GM23338 (cell line): ENCODE results near the gene KCTD3. TPM values are rescaled to one million over a fixed set of nuclear protein-coding genes. Genes with fewer than 3 reads are reported as not detected.

Source experiments
- ATAC-seq: fragments of 200-7000 bp; cut with Tn5 transposase; 3 replicates; pipeline ENCODE4 v1.9.1; 2020
- DNase-seq: peaks from one replicate; pipeline ENCODE4 v3.0.0-alpha.2; 2015; ENCODE audit warnings: low spot score
- H2AFZ ChIP-seq: fragments of 200-600 bp; sonication (generic); 2 replicates; pipeline ENCODE4 v1.8.0; 2016; ENCODE audit warnings: antibody characterized with exemption, mild to moderate bottlenecking, moderate library complexity
- H3F3A ChIP-seq: fragments of 200-600 bp; sonication (generic); replicated peaks from 2 replicates; pipeline ENCODE4 v1.8.0; 2017; ENCODE audit warnings: antibody characterized with exemption, mixed run types, low read depth
- H3K27ac ChIP-seq: fragments of 200-600 bp; sonication (generic); 2 replicates; pipeline ENCODE4 v1.6.1; 2016; ENCODE audit warnings: low read depth
- H3K27me3 ChIP-seq: fragments of 200-600 bp; sonication (generic); 2 replicates; pipeline ENCODE4 v1.8.0; 2016; ENCODE audit warnings: mild to moderate bottlenecking, mixed run types, moderate library complexity; ENCODE audit not compliant: insufficient read depth
- H3K36me3 ChIP-seq: fragments of 200-600 bp; sonication (generic); 2 replicates; pipeline ENCODE4 v1.8.0; 2016; ENCODE audit warnings: mild to moderate bottlenecking; ENCODE audit not compliant: insufficient read depth
- H3K4me1 ChIP-seq: fragments of 200-600 bp; sonication (generic); 2 replicates; pipeline ENCODE4 v1.8.0; 2016; ENCODE audit warnings: mild to moderate bottlenecking, moderate library complexity; ENCODE audit not compliant: insufficient read depth
- H3K4me2 ChIP-seq: fragments of 200-600 bp; sonication (generic); 2 replicates; pipeline ENCODE4 v1.7.1; 2017; ENCODE audit warnings: mixed run types
- H3K4me3 ChIP-seq: fragments of 200-600 bp; sonication (generic); 2 replicates; pipeline ENCODE4 v1.6.1; 2016; ENCODE audit warnings: mixed run types
- H3K79me2 ChIP-seq: fragments of 200-600 bp; sonication (generic); replicated peaks from 2 replicates; pipeline ENCODE4 v1.8.0; 2017; ENCODE audit warnings: mild to moderate bottlenecking; ENCODE audit not compliant: insufficient read depth
- H3K9me2 ChIP-seq: fragments of 200-600 bp; sonication (generic); 2 replicates; pipeline ENCODE4 v1.8.0; 2017; ENCODE audit not compliant: insufficient read depth
- H4K20me1 ChIP-seq: fragments of 200-600 bp; sonication (generic); replicated peaks from 2 replicates; pipeline ENCODE4 v1.8.0; 2017; ENCODE audit warnings: mild to moderate bottlenecking; ENCODE audit not compliant: insufficient read depth
- H3K27ac Mint-ChIP-seq: 2 replicates; pipeline ENCODE4 v1.8.0; 2020; ENCODE audit warnings: inconsistent platforms, mild to moderate bottlenecking, moderate library complexity, mixed read lengths
- H3K27me3 Mint-ChIP-seq: 3 replicates; pipeline ENCODE4 v1.8.0; 2022; ENCODE audit warnings: low read depth, mild to moderate bottlenecking, moderate library complexity, mixed read lengths, inconsistent platforms; ENCODE audit not compliant: insufficient read depth, poor library complexity
- H3K36me3 Mint-ChIP-seq: 3 replicates; pipeline ENCODE4 v1.8.0; 2021; ENCODE audit warnings: low read depth, mild to moderate bottlenecking, inconsistent platforms, moderate library complexity, mixed read lengths
- H3K4me1 Mint-ChIP-seq: 3 replicates; pipeline ENCODE4 v1.8.0; 2020; ENCODE audit warnings: mild to moderate bottlenecking, inconsistent platforms, mixed read lengths
- H3K4me3 Mint-ChIP-seq: 3 replicates; pipeline ENCODE4 v1.8.0; 2021; ENCODE audit warnings: moderate library complexity, mild to moderate bottlenecking, inconsistent platforms, mixed read lengths
- H3K9me3 Mint-ChIP-seq: 3 replicates; pipeline ENCODE4 v1.8.0; 2020; ENCODE audit warnings: moderate library complexity, mild to moderate bottlenecking, inconsistent platforms, mixed read lengths
- CREB1 ChIP-seq: fragments of 250-450 bp; sonication (Bioruptor Pico); IDR thresholded peaks from 2 replicates; pipeline ENCODE4 v1.5.0; 2020; ENCODE audit warnings: low read depth, mild to moderate bottlenecking, moderate library complexity
- CTCF ChIP-seq, 2 experiments: fragments of 200-600 bp in 1 of 2; sonication (generic) in 1 of 2; conservative IDR thresholded peaks; 2 replicates each; pipeline versions ENCODE4 v1.5.1 to v1.6.1; 2016 to 2017; ENCODE audit warnings: antibody characterized with exemption in 2 of 2, low read depth in 2 of 2, mild to moderate bottlenecking in 2 of 2, moderate library complexity in 1 of 2
- EZH2 ChIP-seq: fragments of 200-600 bp; sonication (generic); IDR thresholded peaks from one replicate; pipeline ENCODE4 v1.8.0; 2017; ENCODE audit warnings: antibody characterized with exemption, mild to moderate bottlenecking, low read depth; ENCODE audit not compliant: unreplicated experiment
- EZH2phosphoT487 ChIP-seq: fragments of 200-600 bp; sonication (generic); IDR thresholded peaks from one replicate; pipeline ENCODE4 v1.8.1; 2018; ENCODE audit warnings: antibody characterized with exemption; ENCODE audit not compliant: unreplicated experiment
- JUNB ChIP-seq: IDR thresholded peaks from one replicate; pipeline ENCODE4 v1.6.1; 2016; ENCODE audit warnings: antibody characterized with exemption; ENCODE audit not compliant: unreplicated experiment
- NANOG ChIP-seq: IDR thresholded peaks from 2 replicates; pipeline ENCODE4 v1.6.1; 2016; ENCODE audit warnings: antibody characterized with exemption, borderline replicate concordance
- POLR2AphosphoS5 ChIP-seq: IDR thresholded peaks from 2 replicates; pipeline ENCODE4 v1.6.1; 2016; ENCODE audit warnings: antibody characterized with exemption, low read depth
- REST ChIP-seq: IDR thresholded peaks from one replicate; pipeline ENCODE4 v1.6.1; 2018; ENCODE audit warnings: antibody characterized with exemption; ENCODE audit not compliant: unreplicated experiment
- STAT1 ChIP-seq: IDR thresholded peaks from one replicate; pipeline ENCODE4 v1.6.1; 2016; ENCODE audit warnings: antibody characterized with exemption; ENCODE audit not compliant: unreplicated experiment
- ZNF114 ChIP-seq: fragments of 250-450 bp; sonication (Bioruptor Pico); IDR thresholded peaks from 2 replicates; pipeline ENCODE4 v1.5.0; 2020; ENCODE audit warnings: mild to moderate bottlenecking, moderate library complexity
- ZNF331 ChIP-seq: fragments of 250-450 bp; sonication (Bioruptor Pico); IDR thresholded peaks from 2 replicates; pipeline ENCODE4 v1.5.0; 2020; ENCODE audit warnings: low read depth, mild to moderate bottlenecking, moderate library complexity
- polyA plus RNA-seq: library from polyadenylated mRNA; unstranded; fragments of >200 nt; fragmentation: Nextera tagmentation; extraction: Ambion mirVana; gene quantifications from 2 replicates; pipeline ENCODE4 v1.2.1, GENCODE V29; 2016
- total RNA-seq: library from RNA; depleted of rRNA; stranded (reverse); fragments of >200 nt; shearing (Covaris generic); gene quantifications from 2 replicates; pipeline ENCODE4 v1.2.3, GENCODE V29; 2014
- TF ChIP-seq, protein P1 (sequence below): IDR thresholded peaks from 2 replicates; pipeline ENCODE4 v1.6.1; 2016; ENCODE audit warnings: antibody characterized with exemption
- TF ChIP-seq, protein P2 (sequence below): fragments of 250-450 bp; sonication (Bioruptor Pico); IDR thresholded peaks from 2 replicates; pipeline ENCODE4 v1.5.0; 2020; ENCODE audit warnings: mild to moderate bottlenecking, moderate library complexity

Gene KCTD3
- total and polyA plus RNA-seq, 2 experiments from 2014 or later, result 29.4 to 60.3 TPM

- Histone ChIP-seq H3K4me3 (no peak overlapping the region), H3K4me1 (no peaks in the 10 kb centered on the region), H2AFZ (no peak overlapping the region), H3K79me2 (no peaks in the 10 kb centered on the region), H4K20me1 (no peaks in the 10 kb centered on the region), H3F3A (no peaks in the 10 kb centered on the region), H3K9me2 (peaks cover 7% of the 10 kb centered on the region; the same call in 1 of the 2 replicates), H3K27me3 (no peaks in the 10 kb centered on the region), H3K27ac (no peak overlapping the region), H3K4me2 (no peak overlapping the region), H3K36me3 (no peaks in the 10 kb centered on the region)
- no peaks in the 10 kb centered on the region for H3K36me3 Mint-ChIP-seq
- H3K27ac Mint-ChIP-seq, result no peak overlapping the region
- TF ChIP-seq REST, result no peak
- no peak for TF ChIP-seq CTCF (conservative IDR thresholded peaks at IDR 0.05; ENCODE audit: low read depth in 2 of 2)
- TF ChIP-seq ZNF114 (CRISPR knock-in tag), result no peak
- TF ChIP-seq, protein P1, sequence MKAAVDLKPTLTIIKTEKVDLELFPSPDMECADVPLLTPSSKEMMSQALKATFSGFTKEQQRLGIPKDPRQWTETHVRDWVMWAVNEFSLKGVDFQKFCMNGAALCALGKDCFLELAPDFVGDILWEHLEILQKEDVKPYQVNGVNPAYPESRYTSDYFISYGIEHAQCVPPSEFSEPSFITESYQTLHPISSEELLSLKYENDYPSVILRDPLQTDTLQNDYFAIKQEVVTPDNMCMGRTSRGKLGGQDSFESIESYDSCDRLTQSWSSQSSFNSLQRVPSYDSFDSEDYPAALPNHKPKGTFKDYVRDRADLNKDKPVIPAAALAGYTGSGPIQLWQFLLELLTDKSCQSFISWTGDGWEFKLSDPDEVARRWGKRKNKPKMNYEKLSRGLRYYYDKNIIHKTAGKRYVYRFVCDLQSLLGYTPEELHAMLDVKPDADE, result no peak
- TF ChIP-seq, protein P2, sequence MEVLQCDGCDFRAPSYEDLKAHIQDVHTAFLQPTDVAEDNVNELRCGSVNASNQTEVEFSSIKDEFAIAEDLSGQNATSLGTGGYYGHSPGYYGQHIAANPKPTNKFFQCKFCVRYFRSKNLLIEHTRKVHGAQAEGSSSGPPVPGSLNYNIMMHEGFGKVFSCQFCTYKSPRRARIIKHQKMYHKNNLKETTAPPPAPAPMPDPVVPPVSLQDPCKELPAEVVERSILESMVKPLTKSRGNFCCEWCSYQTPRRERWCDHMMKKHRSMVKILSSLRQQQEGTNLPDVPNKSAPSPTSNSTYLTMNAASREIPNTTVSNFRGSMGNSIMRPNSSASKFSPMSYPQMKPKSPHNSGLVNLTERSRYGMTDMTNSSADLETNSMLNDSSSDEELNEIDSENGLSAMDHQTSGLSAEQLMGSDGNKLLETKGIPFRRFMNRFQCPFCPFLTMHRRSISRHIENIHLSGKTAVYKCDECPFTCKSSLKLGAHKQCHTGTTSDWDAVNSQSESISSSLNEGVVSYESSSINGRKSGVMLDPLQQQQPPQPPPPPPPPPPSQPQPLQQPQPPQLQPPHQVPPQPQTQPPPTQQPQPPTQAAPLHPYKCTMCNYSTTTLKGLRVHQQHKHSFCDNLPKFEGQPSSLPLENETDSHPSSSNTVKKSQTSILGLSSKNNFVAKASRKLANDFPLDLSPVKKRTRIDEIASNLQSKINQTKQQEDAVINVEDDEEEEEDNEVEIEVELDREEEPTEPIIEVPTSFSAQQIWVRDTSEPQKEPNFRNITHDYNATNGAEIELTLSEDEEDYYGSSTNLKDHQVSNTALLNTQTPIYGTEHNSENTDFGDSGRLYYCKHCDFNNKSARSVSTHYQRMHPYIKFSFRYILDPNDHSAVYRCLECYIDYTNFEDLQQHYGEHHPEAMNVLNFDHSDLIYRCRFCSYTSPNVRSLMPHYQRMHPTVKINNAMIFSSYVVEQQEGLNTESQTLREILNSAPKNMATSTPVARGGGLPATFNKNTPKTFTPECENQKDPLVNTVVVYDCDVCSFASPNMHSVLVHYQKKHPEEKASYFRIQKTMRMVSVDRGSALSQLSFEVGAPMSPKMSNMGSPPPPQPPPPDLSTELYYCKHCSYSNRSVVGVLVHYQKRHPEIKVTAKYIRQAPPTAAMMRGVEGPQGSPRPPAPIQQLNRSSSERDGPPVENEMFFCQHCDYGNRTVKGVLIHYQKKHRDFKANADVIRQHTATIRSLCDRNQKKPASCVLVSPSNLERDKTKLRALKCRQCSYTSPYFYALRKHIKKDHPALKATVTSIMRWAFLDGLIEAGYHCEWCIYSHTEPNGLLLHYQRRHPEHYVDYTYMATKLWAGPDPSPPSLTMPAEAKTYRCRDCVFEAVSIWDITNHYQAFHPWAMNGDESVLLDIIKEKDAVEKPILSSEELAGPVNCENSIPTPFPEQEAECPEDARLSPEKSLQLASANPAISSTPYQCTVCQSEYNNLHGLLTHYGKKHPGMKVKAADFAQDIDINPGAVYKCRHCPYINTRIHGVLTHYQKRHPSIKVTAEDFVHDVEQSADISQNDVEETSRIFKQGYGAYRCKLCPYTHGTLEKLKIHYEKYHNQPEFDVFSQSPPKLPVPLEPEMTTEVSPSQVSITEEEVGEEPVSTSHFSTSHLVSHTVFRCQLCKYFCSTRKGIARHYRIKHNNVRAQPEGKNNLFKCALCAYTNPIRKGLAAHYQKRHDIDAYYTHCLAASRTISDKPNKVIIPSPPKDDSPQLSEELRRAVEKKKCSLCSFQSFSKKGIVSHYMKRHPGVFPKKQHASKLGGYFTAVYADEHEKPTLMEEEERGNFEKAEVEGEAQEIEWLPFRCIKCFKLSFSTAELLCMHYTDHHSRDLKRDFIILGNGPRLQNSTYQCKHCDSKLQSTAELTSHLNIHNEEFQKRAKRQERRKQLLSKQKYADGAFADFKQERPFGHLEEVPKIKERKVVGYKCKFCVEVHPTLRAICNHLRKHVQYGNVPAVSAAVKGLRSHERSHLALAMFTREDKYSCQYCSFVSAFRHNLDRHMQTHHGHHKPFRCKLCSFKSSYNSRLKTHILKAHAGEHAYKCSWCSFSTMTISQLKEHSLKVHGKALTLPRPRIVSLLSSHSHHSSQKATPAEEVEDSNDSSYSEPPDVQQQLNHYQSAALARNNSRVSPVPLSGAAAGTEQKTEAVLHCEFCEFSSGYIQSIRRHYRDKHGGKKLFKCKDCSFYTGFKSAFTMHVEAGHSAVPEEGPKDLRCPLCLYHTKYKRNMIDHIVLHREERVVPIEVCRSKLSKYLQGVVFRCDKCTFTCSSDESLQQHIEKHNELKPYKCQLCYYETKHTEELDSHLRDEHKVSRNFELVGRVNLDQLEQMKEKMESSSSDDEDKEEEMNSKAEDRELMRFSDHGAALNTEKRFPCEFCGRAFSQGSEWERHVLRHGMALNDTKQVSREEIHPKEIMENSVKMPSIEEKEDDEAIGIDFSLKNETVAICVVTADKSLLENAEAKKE (CRISPR knock-in tag), result no peak
- no peak for TF ChIP-seq EZH2phosphoT487
- TF ChIP-seq ZNF331 (CRISPR knock-in tag), result no peak
- TF ChIP-seq JUNB, result no peak
- no peak for TF ChIP-seq POLR2AphosphoS5
- TF ChIP-seq EZH2, result no peak
- no peak for TF ChIP-seq NANOG
- TF ChIP-seq STAT1, result no peak
- TF ChIP-seq CREB1, result no peak
- no peak overlapping the region for H3K4me3 Mint-ChIP-seq
- ATAC-seq (no peak), DNase-seq (no peak)
- peaks cover 4% of the 10 kb centered on the region; the same call in 1 of the 3 replicates for H3K9me3 Mint-ChIP-seq
- no peaks in the 10 kb centered on the region for H3K4me1 Mint-ChIP-seq
- peaks cover 2% of the 10 kb centered on the region for H3K27me3 Mint-ChIP-seq
Measured at GRCh38 chr1:215529111-215529510, 38.0 kb upstream of the KCTD3 start.
